DND-41 (cell line): Measurements from ENCODE around the gene UPK1A.

ENCODE experiments used
- ATAC-seq: fragments of 200-7000 bp; cut with Tn5 transposase; 3 replicates; pipeline ENCODE4 v1.9.1; 2021; ENCODE audit warnings: low read depth; ENCODE audit not compliant: insufficient read depth
- DNase-seq: peaks from one replicate; pipeline ENCODE4 v3.0.0-alpha.2; 2020
- H2AFZ ChIP-seq: 2 replicates; pipeline ENCODE4 v1.6.0; 2012; ENCODE audit warnings: low read depth, low read length
- H3K27ac ChIP-seq: 2 replicates; pipeline ENCODE4 v1.5.1; 2012; ENCODE audit warnings: low read length, inconsistent platforms
- H3K27me3 ChIP-seq: fragments of 200-600 bp; sonication (generic); 2 replicates; pipeline ENCODE4 v1.6.0; 2012; ENCODE audit warnings: low read length, mild to moderate bottlenecking, inconsistent platforms; ENCODE audit not compliant: insufficient read depth, poor library complexity
- H3K36me3 ChIP-seq: 2 replicates; pipeline ENCODE4 v1.5.1; 2012; ENCODE audit warnings: low read length, inconsistent platforms; ENCODE audit not compliant: insufficient read depth
- H3K4me1 ChIP-seq: 2 replicates; pipeline ENCODE4 v1.5.1; 2012; ENCODE audit warnings: mild to moderate bottlenecking, low read length; ENCODE audit not compliant: insufficient read depth
- H3K4me2 ChIP-seq: 2 replicates; pipeline ENCODE4 v1.6.0; 2012; ENCODE audit warnings: mild to moderate bottlenecking, moderate library complexity, low read length, inconsistent platforms; ENCODE audit not compliant: insufficient read depth
- H3K4me3 ChIP-seq, 2 experiments: fragments of 200-600 bp in 1 of 2; shearing (Covaris generic) in 1 of 2; 2 replicates each; pipeline ENCODE4 v1.5.1; 2012 to 2016; ENCODE audit warnings: inconsistent platforms in 2 of 2, low read length in 2 of 2, mild to moderate bottlenecking in 2 of 2, low read depth in 1 of 2, moderate library complexity in 1 of 2
- H3K79me2 ChIP-seq: 2 replicates; pipeline ENCODE4 v1.6.0; 2012; ENCODE audit warnings: low read length, inconsistent platforms; ENCODE audit not compliant: insufficient read depth
- H3K9ac ChIP-seq: 2 replicates; pipeline ENCODE4 v1.6.0; 2012; ENCODE audit warnings: low read depth, mild to moderate bottlenecking, inconsistent platforms, low read length, moderate library complexity
- H3K9me3 ChIP-seq: 2 replicates; pipeline ENCODE4 v1.5.1; 2012; ENCODE audit warnings: low read length, moderate library complexity, mild to moderate bottlenecking, inconsistent platforms; ENCODE audit not compliant: insufficient read depth, severe bottlenecking
- H4K20me1 ChIP-seq: 2 replicates; pipeline ENCODE4 v1.6.0; 2012; ENCODE audit warnings: low read length; ENCODE audit not compliant: insufficient read depth
- EZH2 ChIP-seq: IDR thresholded peaks from 3 replicates; pipeline ENCODE4 v1.6.1; 2012; ENCODE audit warnings: borderline replicate concordance, low read depth, mild to moderate bottlenecking, moderate library complexity, low read length, inconsistent platforms; ENCODE audit not compliant: severe bottlenecking
- TF ChIP-seq, protein P1 (sequence below): IDR thresholded peaks from 2 replicates; pipeline ENCODE4 v1.5.1; 2012; ENCODE audit warnings: borderline replicate concordance, low read length, moderate library complexity, mild to moderate bottlenecking; ENCODE audit not compliant: poor library complexity, severe bottlenecking; ENCODE audit errors: extremely low read depth

Gene UPK1A

DNA sequence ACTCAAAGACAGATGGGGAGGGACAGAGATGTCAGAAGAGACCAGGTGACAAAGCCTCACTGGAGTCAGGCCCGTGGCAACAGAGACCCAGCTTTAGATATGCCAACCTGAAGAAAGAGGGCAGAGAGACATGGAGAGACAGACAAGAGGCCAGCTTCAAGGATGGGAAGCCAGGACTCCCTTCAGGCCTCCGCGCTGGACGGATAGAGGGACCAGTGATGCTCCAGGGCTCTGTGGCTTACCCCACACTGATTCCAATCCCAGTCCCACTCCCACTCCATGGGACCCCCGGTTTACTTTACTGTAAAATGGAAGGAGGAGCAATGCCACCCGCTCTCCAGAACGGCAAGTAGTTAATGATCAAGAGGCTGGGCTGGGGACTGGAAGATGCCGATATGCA is 26.5 kb upstream of the UPK1A start:
- Histone ChIP-seq H3K79me2 (no peaks in the 10 kb centered on the region), H3K9ac (no peak overlapping the region), H3K4me3 (no peak overlapping the region), H3K27me3 (no peaks in the 10 kb centered on the region), H3K4me1 (peaks cover 27% of the 10 kb centered on the region), H3K9me3 (no peaks in the 10 kb centered on the region), H3K27ac (no peak overlapping the region), H4K20me1 (0 out of 2 replicates have a peak, but pooled peaks cover 3% of the 10 kb centered on the region), H3K4me2 (no peak overlapping the region), H3K36me3 (peaks cover 34% of the 10 kb centered on the region), H2AFZ (no peak overlapping the region)
- no peak for TF ChIP-seq EZH2
- TF ChIP-seq, protein P1, sequence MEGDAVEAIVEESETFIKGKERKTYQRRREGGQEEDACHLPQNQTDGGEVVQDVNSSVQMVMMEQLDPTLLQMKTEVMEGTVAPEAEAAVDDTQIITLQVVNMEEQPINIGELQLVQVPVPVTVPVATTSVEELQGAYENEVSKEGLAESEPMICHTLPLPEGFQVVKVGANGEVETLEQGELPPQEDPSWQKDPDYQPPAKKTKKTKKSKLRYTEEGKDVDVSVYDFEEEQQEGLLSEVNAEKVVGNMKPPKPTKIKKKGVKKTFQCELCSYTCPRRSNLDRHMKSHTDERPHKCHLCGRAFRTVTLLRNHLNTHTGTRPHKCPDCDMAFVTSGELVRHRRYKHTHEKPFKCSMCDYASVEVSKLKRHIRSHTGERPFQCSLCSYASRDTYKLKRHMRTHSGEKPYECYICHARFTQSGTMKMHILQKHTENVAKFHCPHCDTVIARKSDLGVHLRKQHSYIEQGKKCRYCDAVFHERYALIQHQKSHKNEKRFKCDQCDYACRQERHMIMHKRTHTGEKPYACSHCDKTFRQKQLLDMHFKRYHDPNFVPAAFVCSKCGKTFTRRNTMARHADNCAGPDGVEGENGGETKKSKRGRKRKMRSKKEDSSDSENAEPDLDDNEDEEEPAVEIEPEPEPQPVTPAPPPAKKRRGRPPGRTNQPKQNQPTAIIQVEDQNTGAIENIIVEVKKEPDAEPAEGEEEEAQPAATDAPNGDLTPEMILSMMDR, result no peak
- DNase-seq (no peak), ATAC-seq (no peak)

DNA sequence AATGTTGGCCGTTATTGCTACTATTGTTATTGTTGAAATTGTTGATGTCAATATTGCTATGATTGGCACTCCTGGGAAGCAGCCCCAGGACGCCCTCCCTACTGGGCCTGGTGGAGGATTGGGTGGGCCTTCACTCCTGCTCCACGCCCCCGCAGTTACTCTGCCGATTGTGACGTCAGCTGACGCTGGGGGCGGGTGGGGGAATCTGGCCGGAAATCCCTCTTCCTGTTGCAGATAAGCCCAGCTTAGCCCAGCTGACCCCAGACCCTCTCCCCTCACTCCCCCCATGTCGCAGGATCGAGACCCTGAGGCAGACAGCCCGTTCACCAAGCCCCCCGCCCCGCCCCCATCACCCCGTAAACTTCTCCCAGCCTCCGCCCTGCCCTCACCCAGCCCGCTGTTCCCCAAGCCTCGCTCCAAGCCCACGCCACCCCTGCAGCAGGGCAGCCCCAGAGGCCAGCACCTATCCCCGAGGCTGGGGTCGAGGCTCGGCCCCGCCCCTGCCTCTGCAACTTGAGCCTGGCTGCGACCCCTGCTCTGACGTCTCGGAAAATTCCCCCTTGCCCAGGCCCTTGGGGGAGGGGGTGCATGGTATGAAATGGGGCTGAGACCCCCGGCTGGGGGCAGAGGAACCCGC is 24.7 kb upstream of the UPK1A start, which contains the start of gene ETV2:
Gene ETV2, plus strand, starts transcription at position 231 of the 637 bp plus-strand sequence. CDS start 716 bp downstream, outside the sequence.
- Histone ChIP-seq H2AFZ (peak within 1 kb of the TSS; percentile 99; the same call in 1 of the 2 replicates), H4K20me1 (0 out of 2 replicates have a peak, but pooled peaks cover 3% of the 10 kb centered on the region), H3K79me2 (no peaks in the 10 kb centered on the region), H3K9ac (peak within 1 kb of the TSS; percentile 69; the same call in 1 of the 2 replicates), H3K36me3 (peaks cover 17% of the 10 kb centered on the region), H3K4me1 (peaks cover 40% of the 10 kb centered on the region), H3K9me3 (no peaks in the 10 kb centered on the region), H3K4me2 (peak within 1 kb of the TSS; percentile 83), H3K4me3 (peak within 1 kb of the TSS in 1 of 2 experiments; percentile 15; a peak in 1 of 4 replicates), H3K27ac (no peak within 1 kb of the TSS), H3K27me3 (no peaks in the 10 kb centered on the region)
- TF ChIP-seq, protein P1, result no peak
- TF ChIP-seq EZH2, result no peak
- DNase-seq (no peak), ATAC-seq (no peak)

DNA sequence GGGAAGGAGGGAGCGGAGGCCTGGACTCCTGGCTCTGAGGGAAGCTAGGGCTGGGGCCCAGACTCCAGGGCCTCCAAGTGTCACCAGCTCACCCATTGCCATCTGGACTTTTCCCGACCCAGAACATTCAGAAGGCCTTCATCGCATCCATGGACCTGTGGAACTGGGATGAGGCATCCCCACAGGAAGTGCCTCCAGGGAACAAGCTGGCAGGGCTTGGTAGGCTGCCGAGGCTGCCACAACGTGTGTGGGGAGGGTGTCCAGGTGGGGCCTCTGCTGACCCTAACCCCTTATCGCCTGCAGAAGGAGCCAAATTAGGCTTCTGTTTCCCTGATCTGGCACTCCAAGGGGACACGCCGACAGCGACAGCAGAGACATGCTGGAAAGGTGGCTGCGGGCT is 24.0 kb upstream of the UPK1A start:
- Histone ChIP-seq H3K4me2 (peak overlapping the region; percentile 83), H3K4me1 (peaks cover 44% of the 10 kb centered on the region), H3K9me3 (no peaks in the 10 kb centered on the region), H3K27me3 (no peaks in the 10 kb centered on the region), H3K4me3 (peak overlapping the region in 1 of 2 experiments; percentile 15; a peak in 1 of 4 replicates), H4K20me1 (0 out of 2 replicates have a peak, but pooled peaks cover 3% of the 10 kb centered on the region), H3K27ac (no peak overlapping the region), H2AFZ (peak overlapping the region; percentile 99; the same call in 1 of the 2 replicates), H3K9ac (peak overlapping the region; percentile 69; the same call in 1 of the 2 replicates), H3K36me3 (peaks cover 10% of the 10 kb centered on the region), H3K79me2 (no peaks in the 10 kb centered on the region)
- ATAC-seq, result no peak
- no peak for TF ChIP-seq EZH2
- TF ChIP-seq, protein P1, result no peak
- DNase-seq, result no peak
